ENCODE measurements around the gene KIT.
A peak's percentile ranks its signal among the peaks of the same experiment; 100 is the strongest.

The KIT gene

DNA sequence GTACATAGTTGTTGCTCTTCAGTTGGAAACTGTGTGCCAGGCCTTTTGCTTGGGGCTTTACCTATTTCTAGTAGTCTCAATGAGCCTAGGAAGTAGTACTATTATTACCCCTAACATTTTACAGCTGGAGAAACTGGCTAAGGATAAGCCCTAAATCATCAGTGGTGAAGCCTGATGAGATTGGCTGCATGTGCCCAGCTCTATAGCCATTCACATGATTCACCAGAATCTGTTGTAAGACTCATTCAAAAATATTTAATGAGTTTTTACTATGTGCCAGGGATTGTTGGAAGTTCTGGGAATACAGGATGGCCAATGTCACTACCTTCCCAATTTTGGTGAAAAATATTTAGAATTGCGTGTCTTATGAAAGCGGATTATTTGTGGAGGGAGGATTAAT lies 2.8 kb downstream of the KIT start:
- no peak for DNase-seq (ENCODE audit: low spot score)

DNA sequence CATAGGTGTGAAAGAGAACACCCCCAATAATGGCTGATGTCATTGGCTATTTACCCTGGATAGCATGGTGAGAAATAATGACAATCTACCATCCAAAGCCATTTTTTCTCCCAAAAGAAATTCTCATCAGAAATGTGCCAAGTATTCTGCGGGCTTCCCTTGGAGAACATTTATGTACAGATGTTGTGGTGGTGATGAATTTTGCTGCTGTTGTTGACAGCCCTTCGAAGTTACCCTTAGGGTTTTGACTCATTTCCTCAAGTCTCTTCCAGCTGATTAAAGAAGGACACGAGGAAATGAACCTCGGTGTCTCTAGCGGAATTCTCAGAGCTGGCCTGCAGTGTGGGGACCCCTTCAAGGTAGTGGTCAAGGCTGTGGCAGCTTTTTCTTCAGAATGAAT lies 3.4 kb downstream of the KIT start:
- no peak for DNase-seq (ENCODE audit: low spot score)

DNA sequence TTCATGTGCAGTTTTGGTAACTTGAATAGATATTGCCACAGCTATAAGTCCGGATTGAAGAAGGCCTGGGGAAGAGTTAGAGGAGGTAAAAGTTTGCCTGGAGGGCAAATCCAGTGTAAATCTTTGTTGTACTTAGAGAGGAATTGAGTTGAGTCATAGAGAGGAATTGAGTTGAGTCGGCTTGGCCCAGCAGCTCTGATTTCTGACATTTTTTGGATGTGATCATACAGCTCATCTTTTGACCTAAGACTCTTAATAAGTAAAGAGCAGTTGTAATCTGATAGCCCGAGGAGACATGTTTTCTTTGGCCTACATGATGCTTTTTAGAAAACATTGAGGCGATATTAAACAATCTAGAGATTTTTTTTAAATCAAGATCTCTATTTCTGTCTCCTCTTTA lies 3.9 kb downstream of the KIT start:
- no peak for DNase-seq (ENCODE audit: low spot score)

DNA sequence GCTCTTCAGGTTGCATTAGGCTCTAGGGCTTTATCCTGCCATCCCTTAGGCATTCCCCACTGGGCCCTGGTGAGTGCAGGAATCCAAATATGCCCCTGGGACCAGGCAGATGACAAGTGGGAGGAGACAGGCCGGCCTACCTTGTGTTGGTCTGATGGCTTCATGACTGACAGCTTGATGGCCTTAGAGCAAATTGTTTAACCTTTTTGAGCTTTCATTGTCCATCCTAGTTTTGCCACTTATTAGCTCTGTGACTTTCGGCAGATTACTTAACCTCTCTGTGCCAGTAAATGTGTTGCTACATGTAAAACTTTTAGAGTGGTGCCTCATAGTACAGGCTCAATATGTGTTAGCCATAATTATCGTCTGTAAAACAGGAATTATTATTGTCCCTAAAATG lies 4.4 kb downstream of the KIT start:
- no peak for DNase-seq (ENCODE audit: low spot score)

DNA sequence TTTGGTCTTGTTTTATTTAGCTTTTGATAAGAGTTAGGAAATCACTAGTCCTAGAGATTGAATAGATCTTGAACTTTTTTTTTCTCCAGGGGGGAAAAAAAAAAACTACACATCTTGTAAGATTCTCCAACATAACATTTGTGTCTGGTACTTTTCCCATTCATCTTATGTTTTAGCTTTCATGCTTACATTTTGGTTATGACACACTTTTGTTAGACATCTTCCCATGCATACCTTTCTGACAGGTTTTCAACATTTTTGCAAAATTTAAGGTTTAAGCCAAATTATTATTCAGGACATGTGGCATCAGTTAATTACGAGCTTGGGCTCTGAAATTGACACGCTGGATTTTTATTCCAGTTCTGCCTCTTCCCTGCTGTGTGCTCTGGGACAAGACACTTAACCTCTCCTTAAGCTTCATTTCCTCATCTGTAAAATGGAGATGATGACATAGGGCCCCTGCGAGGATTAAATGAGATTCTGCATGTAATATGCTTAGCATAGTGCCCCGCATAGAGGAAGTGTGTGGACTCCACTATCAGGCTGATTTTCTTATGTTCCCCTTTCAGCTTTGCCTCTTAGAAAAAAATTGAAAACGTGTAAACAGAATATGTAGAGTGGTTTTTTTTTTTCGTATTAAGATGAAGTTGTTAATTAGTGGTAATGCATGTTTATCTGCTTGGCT lies 5.3 kb downstream of the KIT start:
- no peak for DNase-seq (ENCODE audit: low spot score)

DNA sequence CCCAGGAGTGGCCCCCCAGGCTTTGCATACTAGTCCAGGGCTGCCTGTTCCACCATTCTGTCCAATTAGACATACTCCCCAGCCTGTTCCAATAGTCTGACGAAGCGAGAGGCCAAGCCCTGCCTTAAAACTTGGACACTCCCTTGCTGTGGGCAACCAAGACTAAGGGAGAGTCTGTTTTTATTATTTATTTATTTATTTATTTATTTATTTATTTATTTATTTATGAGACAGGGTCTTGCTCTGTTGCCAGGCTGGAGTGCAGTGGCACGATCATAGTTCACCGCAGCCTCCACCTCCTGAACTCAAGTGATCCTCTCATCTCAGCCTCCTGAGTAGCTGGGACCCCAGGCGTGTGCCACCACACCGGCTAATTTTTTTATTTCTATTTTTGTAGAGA lies 6.6 kb downstream of the KIT start:
- DNase-seq (ENCODE audit: low spot score) = no peak

DNA sequence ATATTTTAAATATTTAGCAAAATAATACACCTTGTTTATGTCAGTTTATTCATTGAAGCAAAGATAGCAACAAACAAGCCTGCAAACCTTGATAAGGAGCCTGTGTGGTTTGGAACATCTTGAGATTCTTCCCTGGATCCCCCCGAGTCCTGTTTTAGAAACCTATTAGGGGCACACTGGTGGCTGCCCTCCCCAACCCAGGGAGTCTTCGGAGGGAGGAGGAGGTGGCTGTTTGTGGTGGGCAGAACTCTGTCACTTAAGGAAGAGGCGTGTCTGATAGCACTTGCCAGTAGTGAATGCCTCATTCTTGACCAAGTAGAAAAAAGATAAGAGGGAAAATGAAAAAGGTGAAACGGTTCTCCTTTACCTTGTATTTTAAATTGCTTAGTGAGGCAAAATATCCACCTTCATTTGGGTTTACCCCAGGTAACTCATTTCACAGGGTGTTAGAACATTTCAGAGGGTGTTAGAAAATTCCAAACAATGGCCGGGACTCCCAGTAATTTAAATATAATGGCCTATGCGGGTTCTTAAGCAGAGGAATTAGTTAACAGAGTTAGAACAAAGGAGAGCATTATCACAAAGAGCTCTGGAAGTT lies 10.4 kb downstream of the KIT start:
- no peak for DNase-seq (ENCODE audit: low spot score)

DNA sequence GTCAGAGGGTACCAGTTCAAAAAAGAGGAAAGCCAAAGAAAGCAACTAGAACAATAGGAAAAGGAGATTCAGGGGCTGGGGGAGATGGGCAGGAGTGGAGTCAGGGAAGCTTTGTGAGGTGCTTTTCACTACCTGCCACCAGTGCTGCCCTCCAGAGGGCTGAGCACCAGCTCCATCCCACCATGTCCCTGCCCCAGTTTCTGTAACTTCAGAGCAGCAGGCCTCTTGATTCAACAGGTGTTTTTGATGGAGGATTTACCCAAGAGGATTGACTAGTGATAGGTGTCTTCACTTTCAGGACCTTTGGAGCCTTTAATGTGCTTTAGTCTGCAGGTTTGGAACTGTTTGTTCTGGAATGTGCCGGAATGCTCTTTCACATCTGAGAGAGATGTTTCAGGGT lies 12.1 kb downstream of the KIT start:
- DNase-seq (ENCODE audit: low spot score) = no peak

DNA sequence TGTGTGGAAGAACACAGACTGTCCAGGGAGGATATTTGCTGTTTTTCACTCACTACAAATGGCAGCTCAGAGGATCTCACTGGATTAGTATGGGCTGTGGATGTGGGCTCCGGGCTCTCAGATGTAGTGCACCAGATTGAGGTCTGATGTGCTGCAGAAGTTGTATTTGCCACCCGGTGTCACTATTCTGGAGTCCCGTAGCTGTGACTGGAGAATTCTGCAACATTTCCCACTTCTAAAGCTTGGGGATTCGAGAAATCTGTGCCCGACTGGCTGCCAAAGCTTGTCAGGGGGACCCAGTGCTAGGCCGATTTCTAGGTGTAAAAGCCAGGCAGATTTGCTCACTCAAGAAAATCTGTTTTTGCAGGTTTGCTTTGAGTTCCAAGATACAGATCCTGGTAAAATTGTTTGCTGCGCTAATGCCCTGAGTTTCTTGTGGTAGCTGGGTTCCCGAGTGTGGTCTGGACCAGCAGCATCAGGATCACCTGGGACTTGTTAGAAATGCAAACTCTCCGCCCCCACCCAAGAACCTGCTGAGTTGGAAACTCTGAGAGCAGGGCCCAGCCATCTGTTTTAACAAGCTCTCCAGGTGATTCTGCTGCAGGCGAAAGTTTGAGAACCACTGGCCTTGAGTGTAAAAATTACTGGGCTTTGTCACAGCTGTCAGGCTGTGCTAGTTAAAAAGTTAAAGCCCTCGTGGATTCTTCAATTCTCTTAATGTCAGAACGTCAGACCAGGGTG lies 18.1 kb downstream of the KIT start:
- DNase-seq (ENCODE audit: low spot score) = no peak

DNA sequence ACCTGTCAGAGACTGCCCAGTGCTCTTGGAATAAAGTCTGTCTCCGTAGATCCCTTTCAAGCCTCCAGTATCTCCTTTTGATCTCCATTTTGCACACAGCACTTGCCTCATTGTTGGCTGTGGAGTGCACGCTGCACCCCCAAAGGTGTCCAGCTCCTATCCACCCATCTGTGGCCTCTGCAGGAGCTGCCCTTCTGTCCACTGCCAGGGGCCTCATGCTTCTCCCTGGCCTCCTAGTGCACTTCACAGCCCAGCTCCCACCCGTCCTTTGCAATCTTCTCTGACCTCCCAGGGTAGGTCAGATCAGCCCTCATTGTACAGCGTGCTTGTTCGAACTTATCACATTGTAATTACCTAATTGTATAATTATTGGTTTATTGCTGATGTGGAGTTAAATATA lies 18.9 kb downstream of the KIT start:
- no peak for DNase-seq (ENCODE audit: low spot score)

DNA sequence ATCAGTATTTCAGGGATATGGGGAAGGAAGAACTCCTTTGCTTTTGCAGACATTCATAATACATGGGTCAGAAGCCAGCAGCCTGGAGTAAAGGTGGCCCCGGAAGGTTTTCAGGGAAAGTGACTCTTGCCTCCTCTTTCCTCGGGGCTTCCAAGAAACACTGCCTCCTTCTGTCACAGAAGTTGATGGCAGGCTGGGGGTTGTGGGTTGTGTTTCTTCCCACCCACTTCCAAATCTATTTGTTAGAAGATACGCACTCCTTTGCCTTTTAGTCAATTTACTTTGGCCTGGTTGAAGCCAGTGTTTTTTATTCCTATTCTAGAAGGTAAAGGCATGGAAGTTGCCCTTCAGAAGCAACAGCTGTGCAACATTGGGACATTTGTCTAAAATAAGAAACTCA lies 19.7 kb downstream of the KIT start:
- DNase-seq (ENCODE audit: low spot score) = no peak

DNA sequence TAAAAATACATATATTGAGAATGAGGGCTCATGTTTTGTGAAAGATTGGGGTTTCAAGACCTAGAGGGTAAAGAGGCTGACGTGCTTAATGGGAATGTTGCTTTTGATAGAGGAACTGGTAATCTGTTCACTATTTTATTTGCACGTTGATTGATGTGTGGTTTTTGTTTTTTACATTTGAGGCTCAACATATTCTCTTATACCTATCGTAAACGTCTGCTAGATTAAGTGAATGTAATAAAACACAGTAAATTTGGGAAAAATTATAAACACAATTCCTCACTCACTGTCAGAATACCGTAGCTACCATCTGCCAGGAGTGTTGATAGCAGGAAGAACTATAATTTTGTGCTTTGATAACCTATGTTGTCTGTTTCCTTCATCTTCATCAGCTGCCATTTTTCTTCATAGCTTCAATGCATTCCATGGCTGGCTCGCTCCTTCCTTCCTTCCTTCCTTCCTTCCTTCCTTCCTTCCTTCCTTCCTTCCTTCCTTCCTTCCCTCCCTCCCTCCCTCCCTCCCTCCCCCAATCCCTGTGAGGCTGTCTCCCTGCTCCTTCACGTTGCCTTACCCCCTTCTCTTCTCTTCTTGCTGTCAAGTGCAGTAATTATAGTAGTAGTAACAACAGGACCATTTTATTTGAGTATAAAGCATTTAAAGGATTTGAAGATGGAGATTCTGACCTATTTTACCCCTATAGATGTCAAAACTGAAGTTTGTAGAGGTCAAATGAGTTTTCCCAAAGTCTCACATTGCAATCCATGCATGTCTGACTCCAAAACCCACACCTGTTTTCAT lies 20.3 kb downstream of the KIT start:
- no peak for DNase-seq (ENCODE audit: low spot score)

DNA sequence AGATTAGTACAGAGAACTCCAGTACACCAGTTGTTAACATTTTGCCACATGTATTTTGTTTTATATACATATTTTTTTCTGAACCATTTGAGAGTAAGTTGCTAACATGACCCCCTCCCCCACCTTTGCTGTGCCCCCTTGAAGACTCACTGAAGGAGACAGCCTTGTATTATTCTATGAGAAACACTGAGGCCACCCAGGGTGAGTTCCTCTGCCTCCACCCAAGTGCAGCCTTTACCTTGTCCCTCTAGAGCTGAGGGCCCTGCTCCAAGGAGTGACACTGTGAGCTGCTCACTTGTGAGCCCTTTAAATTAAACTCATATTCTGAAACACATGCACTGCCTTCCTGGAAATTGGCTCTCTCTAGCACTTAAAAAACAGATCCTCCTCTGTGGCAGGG lies 21.1 kb downstream of the KIT start:
- no peak for DNase-seq (ENCODE audit: low spot score)

DNA sequence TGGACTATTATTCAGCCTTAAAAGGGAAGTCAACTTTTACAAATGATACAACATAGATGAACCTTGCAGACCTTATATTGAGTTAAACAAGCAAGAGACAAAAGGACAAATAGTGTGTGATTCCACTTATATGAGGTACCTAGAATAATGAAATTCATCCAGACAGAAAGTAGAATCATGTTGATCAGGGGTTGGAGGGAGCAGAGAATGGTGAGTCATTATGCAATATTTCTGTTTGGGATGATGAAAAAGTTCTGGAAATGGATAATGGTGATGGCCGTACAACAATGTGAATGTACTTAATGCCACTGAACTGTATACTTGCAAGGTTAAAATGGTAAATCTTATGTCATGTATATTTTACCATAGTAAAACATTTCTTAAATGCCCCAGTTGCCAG lies 22.1 kb downstream of the KIT start:
- no peak for DNase-seq (ENCODE audit: low spot score)

DNA sequence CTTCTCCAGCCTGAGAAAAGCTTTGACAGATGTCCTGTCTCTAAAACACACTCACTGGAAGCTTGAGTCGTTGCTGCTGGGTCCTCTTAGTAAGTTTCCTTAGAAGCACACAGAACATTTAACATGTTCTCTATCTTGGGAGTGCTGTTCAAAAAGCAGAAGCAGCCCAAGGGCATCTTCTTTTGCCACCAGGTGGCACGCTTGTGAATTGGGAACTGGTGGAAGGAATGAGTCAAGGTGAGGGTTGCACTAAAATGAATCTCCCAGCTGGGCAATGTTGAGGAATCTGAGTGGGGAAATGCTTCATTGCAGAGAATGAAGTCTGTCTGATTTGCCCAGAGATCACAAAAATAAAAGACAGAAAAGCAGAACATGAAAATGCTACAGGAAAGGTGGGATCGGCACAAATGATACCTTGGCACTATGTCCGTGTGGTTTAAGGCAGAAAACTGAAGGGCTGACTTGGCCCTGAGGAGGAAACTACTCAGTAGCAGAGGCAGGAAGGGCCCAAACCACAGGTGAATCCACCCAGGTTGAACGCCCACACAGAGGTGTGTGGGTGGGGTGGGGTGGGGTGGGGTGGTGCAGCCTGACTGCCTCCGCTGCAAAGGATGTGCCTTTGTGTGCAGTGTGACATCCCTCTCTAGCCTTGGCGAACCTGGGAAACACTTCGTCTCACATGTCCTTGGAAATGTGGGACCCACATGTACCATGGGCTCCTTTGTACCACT lies 26.0 kb downstream of the KIT start:
- DNase-seq (ENCODE audit: low spot score) = peak; percentile 5

DNA sequence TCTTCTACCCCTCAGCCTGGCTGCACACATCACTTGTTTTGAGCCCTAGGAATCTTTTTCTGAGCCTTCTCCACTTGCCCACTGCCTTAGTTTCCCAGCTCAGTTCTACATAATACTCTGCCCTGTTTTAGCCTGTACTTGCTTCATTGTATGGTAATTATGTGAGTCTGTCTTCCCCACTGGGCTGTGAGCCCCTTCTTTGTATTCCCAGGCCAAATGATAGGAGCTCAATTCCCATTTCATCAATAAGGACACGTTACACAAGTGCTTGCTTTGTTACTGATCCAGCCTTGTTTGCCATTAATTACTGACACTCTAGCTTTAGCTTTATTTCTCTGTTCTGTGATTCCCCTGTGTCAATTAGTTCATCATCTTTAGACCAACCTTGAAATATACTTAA lies 28.1 kb downstream of the KIT start:
- no peak for DNase-seq (ENCODE audit: low spot score)

DNA sequence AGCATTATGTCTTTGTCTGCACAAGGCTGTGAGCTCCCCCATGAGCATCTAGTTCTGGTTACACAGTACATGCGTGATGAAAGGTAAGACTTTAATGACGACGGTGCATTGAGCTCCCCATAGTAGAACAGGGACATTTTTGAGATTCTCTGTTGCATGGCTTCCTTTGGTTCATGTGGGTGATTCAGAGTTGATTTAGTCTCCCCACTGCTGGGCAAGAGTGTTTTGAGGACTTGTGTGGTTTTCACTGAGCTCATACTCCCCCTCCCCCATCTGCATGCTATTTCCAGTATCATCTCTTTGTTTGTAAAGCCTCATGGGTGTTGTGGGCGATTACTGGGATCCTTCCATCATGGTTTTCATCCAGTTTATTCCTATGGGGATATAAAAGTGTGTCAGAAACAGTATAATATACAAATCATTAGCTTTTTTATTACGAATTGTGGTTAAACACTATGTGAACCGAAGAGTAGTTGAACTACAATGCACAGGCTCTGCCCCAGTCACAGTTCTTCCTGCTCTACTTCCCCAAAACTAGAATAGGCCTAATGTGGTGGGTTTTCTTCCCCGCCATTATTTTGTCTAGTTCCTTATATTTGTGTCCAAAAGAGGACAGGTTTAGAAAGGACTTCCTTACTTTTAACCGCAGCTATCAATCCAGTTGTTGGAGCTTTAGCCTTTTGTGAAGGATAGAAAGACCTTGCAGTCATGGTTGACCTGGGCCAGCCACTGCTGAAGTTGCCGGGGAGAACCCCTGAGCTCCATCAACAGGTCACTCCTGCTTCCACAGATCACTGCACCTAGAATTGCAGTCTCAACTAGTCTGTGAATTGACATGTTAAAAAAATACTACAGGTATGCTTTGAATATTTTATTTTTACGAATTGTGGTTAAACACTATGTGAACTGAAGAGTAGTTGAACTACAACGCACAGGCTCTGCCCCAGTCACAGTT lies 30.4 kb downstream of the KIT start:
- DNase-seq (ENCODE audit: low spot score) = no peak

DNA sequence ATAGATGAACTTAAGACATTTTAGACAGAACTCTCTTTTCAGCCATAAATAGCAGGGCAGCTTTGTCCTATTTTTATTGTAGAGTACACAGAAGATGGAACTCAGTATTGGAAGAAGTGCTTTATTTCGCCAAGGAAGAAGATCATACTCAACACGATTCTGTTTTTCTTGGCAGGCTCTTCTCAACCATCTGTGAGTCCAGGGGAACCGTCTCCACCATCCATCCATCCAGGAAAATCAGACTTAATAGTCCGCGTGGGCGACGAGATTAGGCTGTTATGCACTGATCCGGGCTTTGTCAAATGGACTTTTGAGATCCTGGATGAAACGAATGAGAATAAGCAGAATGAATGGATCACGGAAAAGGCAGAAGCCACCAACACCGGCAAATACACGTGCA lies 37.6 kb downstream of the KIT start:
- DNase-seq (ENCODE audit: low spot score) = no peak

DNA sequence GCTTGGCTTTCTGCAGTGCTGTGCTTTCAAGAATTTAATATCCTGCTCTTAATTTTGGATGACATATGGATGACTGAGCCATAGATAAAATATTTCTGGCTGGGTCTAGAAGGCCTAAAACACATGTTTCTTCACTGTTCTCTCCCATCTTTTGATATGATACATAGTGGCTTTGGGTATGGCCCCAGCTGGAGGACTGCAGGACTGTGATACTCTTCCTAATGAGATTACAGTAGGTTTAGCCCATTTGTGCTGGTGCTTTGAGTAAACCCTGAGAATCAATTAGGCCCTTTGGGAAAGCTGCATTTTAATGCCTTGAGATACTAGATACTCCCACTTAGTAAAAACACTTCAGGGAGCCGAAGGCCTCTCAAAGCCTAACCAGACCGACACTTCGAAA lies 38.0 kb downstream of the KIT start:
- DNase-seq (ENCODE audit: low spot score) = no peak

DNA sequence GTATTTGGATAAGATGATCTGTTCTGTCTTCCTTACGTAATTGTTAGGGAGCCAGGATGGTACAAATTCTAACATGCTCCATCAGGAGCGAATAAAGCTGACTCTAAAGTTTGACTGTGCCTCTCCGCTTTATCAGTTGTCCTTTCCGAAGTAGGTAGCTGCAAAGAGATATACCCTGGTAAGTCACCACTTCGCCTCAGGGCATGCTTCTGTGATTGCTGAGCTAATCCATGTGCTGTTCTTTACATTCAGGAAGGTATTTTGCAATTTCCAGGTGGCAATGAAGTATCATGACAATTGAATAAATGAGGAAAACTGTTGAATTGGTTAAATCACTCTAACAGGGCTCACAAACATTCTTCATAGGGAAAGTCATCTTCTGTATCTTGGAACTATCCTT lies 38.9 kb downstream of the KIT start:
- DNase-seq (ENCODE audit: low spot score) = no peak

DNA sequence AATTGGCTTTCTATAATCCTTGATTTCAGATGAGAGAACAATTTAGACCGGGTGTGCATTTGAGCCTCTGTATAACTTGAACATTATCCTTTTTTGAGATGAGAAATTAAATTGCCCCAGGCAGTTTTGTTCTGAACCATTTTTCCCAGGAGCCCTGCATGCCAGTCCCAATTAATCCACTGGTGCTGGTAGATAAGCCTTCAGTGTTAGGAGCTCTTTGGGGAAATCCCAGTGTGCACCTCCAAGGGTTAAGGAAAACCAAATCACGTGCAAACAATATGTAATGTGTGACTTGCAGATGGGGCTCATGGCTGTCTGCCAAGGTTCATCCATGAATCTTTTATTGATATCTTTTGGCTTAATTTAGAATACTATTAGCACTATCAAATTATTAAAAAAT lies 43.2 kb downstream of the KIT start:
- DNase-seq (ENCODE audit: low spot score) = no peak
